OCI-LY3 (cell line): ENCODE data around the gene RPUSD4.

Experiments used
- H2AFZ ChIP-seq: fragments of 200-600, 300-600 bp; shearing (Covaris generic); 2 replicates; pipeline ENCODE4 v1.6.0; 2014; ENCODE audit warnings: antibody characterized with exemption, low read depth, low read length
- H3K27ac ChIP-seq: fragments of 200-600, 300-600 bp; sonication (generic); 2 replicates; pipeline ENCODE4 v1.5.1; 2014; ENCODE audit warnings: mild to moderate bottlenecking, low read length, moderate library complexity, mixed read lengths
- H3K27me3 ChIP-seq: fragments of 200-600, 300-600 bp; sonication (generic); 2 replicates; pipeline ENCODE4 v1.6.1; 2014; ENCODE audit warnings: low read depth, low read length, mixed read lengths
- H3K36me3 ChIP-seq: fragments of 200-600, 300-600 bp; sonication (generic); replicated peaks from 2 replicates; pipeline ENCODE3; 2014; ENCODE audit warnings: low read depth, low read length, mixed read lengths
- H3K4me1 ChIP-seq: fragments of 300-600, 200-600 bp; sonication (generic); 2 replicates; pipeline ENCODE4 v1.6.1; 2014; ENCODE audit warnings: low read length, mixed read lengths
- H3K4me2 ChIP-seq: fragments of 200-600, 300-600 bp; sonication (generic); 2 replicates; pipeline ENCODE4 v1.6.1; 2014; ENCODE audit warnings: low read length, mixed read lengths
- H3K4me3 ChIP-seq: fragments of 300-600, 200-600 bp; sonication (generic); 2 replicates; pipeline ENCODE4 v1.5.1; 2014; ENCODE audit warnings: antibody characterized with exemption, mild to moderate bottlenecking, low read length, moderate library complexity
- H3K79me2 ChIP-seq: fragments of 300-600, 200-600 bp; shearing (Covaris generic); 2 replicates; pipeline ENCODE4 v1.6.1; 2014; ENCODE audit warnings: mild to moderate bottlenecking, low read length, mixed read lengths
- H3K9ac ChIP-seq: fragments of 300-600, 200-600 bp; shearing (Covaris generic); 2 replicates; pipeline ENCODE4 v1.6.0; 2014; ENCODE audit warnings: mild to moderate bottlenecking, low read length, moderate library complexity
- H3K9me3 ChIP-seq: fragments of 200-600, 300-600 bp; shearing (Covaris generic); 2 replicates; pipeline ENCODE4 v1.6.1; 2014; ENCODE audit warnings: low read length, mixed read lengths; ENCODE audit not compliant: insufficient read depth
- H4K20me1 ChIP-seq: fragments of 200-600, 300-600 bp; sonication (generic); 2 replicates; pipeline ENCODE4 v1.6.1; 2016; ENCODE audit warnings: low read length, mixed read lengths; ENCODE audit not compliant: insufficient read depth
- CTCF ChIP-seq: fragments of 200-600, 300-600 bp; sonication (generic); IDR thresholded peaks from 2 replicates; pipeline ENCODE4 v1.5.1; 2014; ENCODE audit warnings: antibody characterized with exemption, low read length, low read depth
- EZH2phosphoT487 ChIP-seq: fragments of 200-600 bp; shearing (Covaris generic); IDR thresholded peaks from 2 replicates; pipeline ENCODE4 v1.6.1; 2018; ENCODE audit warnings: antibody characterized with exemption, mixed run types, low read depth

RPUSD4 gene

GRCh38 chr11:126166413-126166812 lies 45.0 kb downstream of the RPUSD4 start:
- H3K9me3 ChIP-seq = no peaks in the 10 kb centered on the region
- H3K9ac ChIP-seq = no peak overlapping the region
- TF ChIP-seq EZH2phosphoT487 (no peak), CTCF (no peak)
- H4K20me1 ChIP-seq = no peaks in the 10 kb centered on the region
- no peak overlapping the region for H2AFZ ChIP-seq
- H3K79me2 ChIP-seq = no peaks in the 10 kb centered on the region
- H3K4me2 ChIP-seq = no peak overlapping the region
- no peaks in the 10 kb centered on the region for H3K4me1 ChIP-seq
- H3K36me3 ChIP-seq = no peaks in the 10 kb centered on the region
- H3K27ac ChIP-seq = no peak overlapping the region
- 0 out of 2 replicates have a peak, but pooled peaks cover 8% of the 10 kb centered on the region for H3K27me3 ChIP-seq
- H3K4me3 ChIP-seq = no peak overlapping the region

- Histone ChIP-seq H2AFZ (no peak overlapping the region), H3K4me1 (no peaks in the 10 kb centered on the region), H3K4me3 (no peak overlapping the region), H3K79me2 (no peaks in the 10 kb centered on the region), H3K4me2 (no peak overlapping the region), H4K20me1 (no peaks in the 10 kb centered on the region), H3K36me3 (no peaks in the 10 kb centered on the region), H3K27me3 (0 out of 2 replicates have a peak, but pooled peaks cover 8% of the 10 kb centered on the region), H3K9me3 (no peaks in the 10 kb centered on the region), H3K27ac (no peak overlapping the region), H3K9ac (no peak overlapping the region)
- no peak for TF ChIP-seq EZH2phosphoT487
- no peak for TF ChIP-seq CTCF
Measured at GRCh38 chr11:126165757-126166156, 45.7 kb downstream of the RPUSD4 start.

GRCh38 chr11:126165311-126165720 lies 46.1 kb downstream of the RPUSD4 start:
- Histone ChIP-seq H3K27me3 (0 out of 2 replicates have a peak, but pooled peaks cover 8% of the 10 kb centered on the region), H3K79me2 (no peaks in the 10 kb centered on the region), H2AFZ (no peak overlapping the region), H4K20me1 (no peaks in the 10 kb centered on the region), H3K4me1 (no peaks in the 10 kb centered on the region), H3K4me3 (no peak overlapping the region), H3K9me3 (no peaks in the 10 kb centered on the region), H3K4me2 (no peak overlapping the region), H3K36me3 (no peaks in the 10 kb centered on the region), H3K27ac (no peak overlapping the region), H3K9ac (no peak overlapping the region)
- TF ChIP-seq EZH2phosphoT487 (no peak), CTCF (no peak)

- no peak overlapping the region for H2AFZ ChIP-seq
- no peaks in the 10 kb centered on the region for H3K9me3 ChIP-seq
- H3K36me3 ChIP-seq = no peaks in the 10 kb centered on the region
- no peak overlapping the region for H3K27ac ChIP-seq
- no peaks in the 10 kb centered on the region for H3K4me1 ChIP-seq
- no peak overlapping the region for H3K4me3 ChIP-seq
- H3K79me2 ChIP-seq = no peaks in the 10 kb centered on the region
- TF ChIP-seq CTCF (no peak), EZH2phosphoT487 (no peak)
- no peaks in the 10 kb centered on the region for H4K20me1 ChIP-seq
- H3K27me3 ChIP-seq = 0 out of 2 replicates have a peak, but pooled peaks cover 8% of the 10 kb centered on the region
- H3K4me2 ChIP-seq = no peak overlapping the region
- no peak overlapping the region for H3K9ac ChIP-seq
Measured at GRCh38 chr11:126164781-126165180, 46.7 kb downstream of the RPUSD4 start.
